Stimulated activated CD4-positive, alpha-beta T cell treated with anti-CD3 and anti-CD28 coated beads, Interleukin-2, amount 100 ng/mL, for 24 hours (primary cell): ENCODE data around the gene FRMD4A.
A peak's percentile ranks its signal among the peaks of the same experiment; 100 is the strongest.
"Not testable (repeated sequence)": the region's sequence is repeated elsewhere in the genome, so short reads cannot be mapped to it uniquely, and the experiment has no call there.

ENCODE experiments used
- DNase-seq, 2 donors: peaks; one replicate each; pipeline ENCODE4 v3.0.0-alpha.2; 2020

FRMD4A gene

DNA sequence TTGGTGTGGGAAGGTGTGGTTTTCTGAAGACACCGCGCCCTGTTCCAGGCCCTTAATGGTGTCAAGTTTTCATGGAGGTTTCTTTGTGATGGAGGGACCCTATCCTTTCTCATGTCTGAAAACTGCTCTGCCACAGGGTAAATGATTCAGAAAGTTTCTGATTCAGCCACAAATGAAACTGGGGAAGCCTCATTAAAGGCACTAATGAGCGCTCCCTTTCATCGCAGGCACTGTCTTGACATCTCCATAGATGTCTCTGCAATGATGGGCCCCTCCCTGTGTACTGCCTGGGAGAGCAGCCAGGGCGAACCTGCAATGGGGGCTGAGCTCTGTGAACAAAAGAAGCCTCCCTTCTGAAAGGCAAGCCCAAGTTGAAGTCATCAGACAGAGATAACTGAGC lies 388.7 kb downstream of the FRMD4A start:
- DNase-seq: peak; percentile 13 to 25

DNA sequence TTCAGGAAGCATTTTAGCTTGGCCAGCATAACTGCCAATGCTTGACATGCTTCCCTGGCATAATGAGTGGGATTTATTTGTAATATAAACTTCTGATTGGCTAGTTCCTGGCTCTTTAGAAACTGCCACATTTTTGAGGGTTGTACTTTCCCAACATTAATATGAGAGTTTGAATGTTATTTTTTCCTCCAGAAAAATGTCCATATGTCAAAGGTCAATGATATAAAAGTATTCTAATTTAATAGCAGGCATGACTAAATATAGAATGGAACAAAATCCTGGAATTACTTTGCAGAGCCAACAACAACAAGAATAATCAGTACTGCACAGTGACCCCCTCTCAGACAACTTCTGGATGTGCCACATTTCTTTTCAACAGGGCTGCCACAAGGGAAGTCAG lies 391.3 kb downstream of the FRMD4A start:
- no peak for DNase-seq

DNA sequence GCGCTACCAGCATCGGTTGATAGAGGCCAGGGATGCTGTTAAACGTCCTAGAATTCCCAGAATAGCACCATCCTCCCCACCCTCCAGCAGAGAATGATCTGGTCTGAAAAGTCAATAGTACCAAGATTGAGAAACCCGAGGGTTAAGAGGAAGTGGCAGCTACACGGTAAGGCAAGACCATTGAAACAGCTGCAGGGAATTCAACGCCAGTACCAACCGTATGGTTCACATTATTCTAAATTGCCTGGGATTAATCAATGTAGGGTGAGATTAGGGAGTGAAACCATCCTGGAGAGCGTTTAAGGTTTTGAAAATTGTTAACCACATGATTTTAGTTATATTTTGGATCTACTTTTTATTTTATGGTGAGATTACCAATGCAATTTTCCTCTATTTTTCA lies 391.8 kb downstream of the FRMD4A start:
- DNase-seq: no peak

DNA sequence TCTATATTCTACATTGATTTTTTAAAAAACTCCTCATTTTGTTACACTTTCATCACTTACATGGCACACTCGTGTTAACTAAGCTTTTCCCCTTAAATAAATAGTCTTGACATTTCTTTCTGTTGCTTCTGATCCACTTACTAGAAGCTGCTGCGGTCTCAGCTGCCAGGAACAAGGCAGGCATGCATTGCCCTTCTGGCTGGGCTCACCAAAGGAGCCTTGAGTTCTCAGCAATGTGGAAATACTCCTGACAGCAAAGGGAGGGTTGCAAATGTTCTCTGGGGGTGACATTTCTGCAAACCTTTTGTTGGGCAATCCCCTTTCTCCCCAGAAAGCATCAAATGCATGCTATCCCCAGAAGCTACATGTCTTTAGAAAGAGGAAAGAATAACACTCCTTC lies 393.9 kb downstream of the FRMD4A start:
- DNase-seq: no peak

DNA sequence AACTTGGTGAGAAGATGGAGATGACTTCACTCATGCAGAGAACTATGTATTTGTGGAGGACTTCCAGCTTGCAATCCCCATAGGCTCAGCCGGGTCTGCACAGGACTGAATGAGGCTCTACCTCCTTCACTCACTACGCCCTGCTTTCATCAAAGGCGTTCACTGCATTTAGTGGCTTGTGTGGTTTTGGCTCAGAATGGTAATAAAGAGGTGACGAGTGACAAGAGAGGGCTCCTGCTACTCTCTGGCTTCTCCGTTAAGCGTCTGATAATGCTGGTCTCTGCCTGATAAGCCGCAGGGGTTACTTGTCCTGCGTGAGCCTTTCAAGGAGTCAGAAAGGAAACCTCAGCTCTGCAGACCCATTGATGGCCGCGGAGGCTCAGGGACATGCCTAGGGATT lies 400.6 kb downstream of the FRMD4A start:
- no peak for DNase-seq

DNA sequence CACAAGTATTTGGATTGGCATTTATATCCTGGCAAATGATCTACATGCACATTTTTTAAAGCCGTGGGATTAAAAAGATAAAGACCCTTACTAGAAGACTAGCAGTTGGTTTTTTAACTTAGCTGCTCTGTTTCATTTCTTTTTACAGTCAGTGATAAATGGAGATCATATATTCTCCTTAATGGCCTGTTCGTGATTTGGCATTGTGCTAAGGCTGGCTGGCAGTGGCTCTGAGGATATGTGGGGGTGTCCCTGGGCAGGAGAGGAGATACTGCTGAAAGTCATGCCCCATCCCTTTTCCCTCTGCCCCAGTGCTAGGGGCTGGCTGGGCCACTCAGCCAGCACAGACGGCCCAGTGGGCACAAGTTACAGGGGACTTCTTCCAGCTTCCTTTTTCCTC lies 402.3 kb downstream of the FRMD4A start:
- DNase-seq: no peak

DNA sequence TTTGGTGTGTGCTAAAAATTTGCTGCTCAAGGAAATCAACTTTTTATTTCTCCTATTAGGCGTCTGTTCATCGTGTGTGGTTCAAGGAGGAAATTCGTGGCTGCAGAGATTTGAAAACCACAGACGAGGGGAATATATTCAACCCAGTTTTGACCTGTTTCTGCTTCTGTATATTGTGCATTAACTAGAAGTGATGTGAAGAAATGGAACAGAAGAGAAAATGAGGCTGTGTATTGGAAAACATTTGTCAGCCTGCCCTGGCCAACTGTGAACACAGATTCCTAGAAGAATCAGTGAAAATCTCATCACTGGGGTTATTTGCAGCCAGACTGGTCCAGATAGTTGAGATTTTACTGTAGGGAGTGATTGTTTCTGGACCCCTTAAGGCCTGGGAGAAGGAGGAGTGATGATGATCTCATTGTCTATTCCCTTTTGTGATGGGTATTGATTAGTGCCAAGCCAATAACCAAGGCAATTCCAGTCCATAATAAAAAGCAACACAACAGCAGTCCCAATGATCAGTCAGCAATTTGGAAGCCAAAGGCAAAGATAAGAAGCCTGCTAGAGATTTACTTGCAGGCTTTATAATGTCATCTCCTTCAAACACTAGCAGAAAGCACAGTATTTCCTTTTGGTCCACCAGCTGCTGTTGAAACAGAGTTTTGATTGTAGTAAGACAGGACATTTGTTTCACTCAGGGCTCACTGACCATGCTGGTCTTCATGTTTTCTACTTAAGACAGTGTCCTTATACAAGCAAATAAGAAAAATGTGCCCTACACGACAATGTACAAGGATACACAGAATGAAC lies 404.5 kb downstream of the FRMD4A start:
- DNase-seq: no peak

DNA sequence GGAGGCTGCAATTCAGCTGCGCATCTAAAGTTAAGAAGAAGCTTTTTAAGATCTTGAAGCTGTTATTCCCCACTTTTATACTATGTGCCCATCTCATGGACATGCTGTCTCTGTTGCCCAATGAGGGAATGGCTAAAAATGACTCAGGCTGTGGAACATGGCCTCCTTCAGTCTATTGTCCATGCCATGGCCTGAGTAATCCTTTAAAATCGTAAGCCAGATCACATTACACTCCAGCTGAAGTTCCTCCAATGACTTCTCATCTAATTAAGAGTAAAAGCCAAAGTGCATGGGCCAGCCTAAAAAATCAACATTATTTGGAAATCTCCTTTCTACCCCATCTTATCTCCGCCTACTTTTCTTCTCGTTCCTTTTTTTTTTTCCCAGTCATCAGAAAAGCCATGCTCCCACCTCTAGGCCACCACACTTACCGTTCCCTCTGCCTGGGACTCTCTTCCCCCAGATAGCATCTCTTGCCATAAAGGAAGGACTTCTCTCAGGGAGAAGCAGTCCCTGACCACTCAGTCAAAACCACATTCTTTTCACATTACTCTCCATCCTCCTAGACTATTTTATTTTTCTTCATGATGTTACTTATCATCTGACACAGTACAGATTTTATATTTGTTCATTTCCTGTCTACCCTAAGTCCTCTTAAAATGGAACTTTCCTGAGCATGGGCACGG lies 406.5 kb downstream of the FRMD4A start:
- no peak for DNase-seq

DNA sequence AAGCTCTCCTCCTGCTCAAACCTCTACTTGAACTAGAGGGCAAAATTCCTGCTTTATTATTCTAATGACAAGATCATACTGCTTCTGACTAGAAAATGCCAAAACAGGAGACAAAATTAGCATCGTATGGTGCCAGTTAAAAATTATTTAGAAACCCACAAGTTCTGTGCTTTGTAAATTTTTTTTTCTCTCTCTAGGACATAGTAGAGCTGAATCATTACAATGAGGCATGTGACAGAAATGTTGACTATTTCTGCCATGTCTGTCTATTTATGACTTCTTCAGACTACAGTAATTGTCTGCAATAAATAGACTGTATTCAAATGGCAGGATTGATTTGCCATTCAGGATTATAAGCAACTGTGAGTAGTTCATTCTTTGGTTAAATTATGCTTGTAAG lies 408.1 kb downstream of the FRMD4A start:
- DNase-seq: no peak

DNA sequence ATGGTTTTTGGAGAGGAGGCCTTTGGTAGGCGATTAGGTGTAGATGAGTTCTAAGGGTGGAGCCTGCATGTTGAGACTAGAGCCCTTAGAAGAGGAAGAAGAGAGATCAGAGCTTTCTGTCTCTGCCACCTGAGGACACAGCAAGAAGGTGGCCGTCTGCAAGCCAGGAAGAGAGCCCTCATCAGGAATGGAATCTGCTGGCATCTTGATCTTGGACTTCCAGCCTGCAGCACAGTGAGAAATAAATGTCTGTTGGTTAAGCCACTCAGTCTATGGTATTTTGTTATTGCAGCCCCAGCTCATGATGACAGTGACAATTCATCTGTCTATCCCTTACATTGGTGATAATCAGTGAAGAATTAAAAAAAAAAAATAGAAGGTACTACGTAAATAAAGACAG lies 408.8 kb downstream of the FRMD4A start:
- DNase-seq: no peak

DNA sequence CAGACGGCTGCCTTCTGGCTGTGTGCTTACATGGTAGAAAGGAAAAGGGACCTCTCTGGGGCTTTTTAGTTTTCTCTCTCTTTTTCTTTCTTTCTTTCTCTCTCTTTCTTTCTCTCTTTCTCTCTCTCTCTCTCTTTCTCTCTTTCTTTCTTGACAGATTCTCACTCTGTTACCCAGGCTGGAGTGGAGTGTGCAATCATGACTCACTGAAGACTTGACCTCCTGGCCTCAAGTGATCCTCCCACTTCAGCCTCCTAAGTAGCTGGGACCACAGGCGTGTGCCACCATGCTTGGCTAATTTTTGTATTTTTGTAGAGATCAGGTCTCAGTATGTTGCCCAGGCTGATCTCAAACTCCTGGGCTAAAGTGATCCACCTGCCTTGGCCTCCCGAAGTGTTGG lies 409.6 kb downstream of the FRMD4A start:
- not testable (repeated sequence) for DNase-seq

DNA sequence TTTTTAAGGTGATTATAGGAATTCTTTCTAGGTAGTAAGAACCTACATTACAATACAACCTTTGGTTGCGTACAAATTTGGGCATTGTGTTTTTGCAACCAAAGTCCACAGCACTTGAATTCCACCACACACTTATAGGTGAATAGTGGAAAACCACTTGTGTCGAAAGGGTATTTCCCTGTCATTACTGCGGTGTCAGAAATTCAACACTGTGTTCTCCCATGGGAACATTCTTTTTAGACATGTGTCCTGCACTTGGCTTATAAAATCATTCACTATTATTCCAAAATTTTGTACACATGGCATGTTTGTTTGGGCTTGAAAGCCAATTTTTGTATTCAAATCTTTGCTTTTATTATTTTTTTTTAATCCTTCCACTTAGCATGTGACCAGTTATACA lies 410.3 kb downstream of the FRMD4A start:
- no peak for DNase-seq

DNA sequence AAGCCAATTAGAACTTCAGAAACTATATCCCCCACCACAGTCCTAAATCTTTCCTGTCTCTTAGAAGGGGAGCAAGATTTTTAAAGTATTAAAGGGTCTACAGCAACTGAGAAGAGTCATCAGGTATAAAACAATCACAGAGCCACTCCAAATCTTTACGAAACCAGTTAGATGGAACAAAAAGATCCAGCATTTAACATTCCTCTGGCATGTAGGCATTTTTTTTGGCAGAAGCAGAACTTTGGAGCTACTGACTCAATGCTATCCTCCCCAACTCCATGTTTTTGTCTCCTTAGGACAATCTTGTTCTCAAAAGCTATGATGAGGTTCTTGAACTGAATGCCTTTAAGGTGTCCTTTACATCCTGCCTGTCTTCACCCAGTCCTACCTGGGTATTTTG lies 410.7 kb downstream of the FRMD4A start:
- DNase-seq: no peak

DNA sequence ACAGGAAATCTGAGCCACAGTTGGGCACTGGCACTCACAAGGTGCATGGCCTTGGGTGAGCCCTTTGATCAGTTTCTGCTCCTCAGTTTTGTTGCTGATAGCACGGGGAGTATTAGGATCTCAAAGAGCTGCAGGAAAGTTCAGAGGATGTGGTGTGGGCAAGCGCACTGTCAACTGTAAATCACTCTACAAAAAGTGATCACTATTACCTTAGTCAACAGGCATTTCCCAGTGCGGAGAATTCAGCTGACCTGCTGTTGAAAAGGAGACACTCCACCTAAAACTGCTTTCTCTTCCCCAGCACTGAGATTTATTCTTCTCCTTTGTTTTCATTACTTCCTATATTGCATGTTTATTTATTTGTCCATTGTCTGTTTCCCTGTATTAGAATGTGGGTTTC lies 412.9 kb downstream of the FRMD4A start:
- no peak for DNase-seq

DNA sequence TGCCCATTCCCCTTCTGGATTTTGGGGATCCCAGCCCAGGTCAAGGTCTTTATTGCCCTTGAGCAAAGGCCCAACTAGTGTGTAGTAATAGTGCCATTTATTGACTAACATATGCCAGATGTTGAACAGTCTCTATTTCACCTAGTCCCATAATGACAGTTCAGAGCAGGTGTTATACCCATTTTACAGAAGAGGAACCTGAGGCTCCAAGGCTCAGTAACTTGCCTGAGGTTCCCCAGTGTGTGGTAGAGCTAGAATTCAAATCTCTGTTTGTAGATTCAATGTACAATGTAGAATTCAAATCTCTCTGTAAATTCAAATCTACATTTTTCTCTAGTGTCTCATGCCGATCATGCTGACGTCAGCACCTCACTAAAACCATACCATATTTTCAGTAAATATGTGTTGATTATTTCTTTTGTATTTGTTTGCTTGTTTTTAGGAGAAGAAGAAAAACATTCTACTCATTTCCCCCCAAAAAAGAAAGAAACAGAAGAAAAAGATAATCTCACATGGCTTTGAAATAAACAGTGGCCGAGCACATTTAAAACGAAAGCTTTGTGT lies 414.3 kb downstream of the FRMD4A start:
- DNase-seq: no peak

DNA sequence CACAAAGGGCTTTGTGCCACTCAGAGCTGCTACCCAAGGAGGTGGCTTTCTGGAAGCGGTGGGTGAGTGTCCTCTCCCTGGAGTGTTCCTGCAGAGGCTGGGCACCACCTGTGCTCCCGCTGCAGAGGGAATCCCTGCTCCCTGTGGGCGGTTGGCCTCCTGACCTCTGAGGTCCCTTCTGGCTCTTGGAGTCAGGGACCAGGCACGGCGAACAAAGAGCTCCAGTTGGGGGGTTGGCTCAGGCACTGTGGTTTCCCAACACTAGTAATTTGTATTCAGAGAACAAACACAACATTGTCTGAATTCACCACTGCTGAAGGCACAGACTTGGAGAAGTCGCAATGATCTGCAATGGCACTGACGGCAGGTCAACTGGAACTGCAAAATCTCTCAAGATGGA lies 415.0 kb downstream of the FRMD4A start:
- DNase-seq: no peak

DNA sequence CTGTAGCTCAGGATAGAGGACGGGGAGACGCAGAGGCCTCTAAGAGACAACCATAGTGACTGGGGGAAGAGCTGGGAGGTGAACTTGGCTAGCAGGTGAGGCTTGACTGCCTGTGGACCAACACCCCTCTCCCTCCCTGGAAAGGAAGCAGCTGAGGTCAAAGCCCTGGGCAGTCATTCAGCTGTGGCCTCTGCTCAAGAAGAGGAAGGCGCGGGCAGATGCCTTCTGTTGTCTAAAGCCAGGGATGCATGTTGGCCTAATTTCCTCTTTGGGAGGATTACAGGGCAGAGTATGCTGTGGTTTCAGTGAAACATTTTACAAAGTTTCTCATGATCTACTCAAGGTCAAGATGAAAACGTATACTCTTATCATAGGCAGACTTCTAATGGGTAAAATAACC lies 416.8 kb downstream of the FRMD4A start:
- DNase-seq: no peak

DNA sequence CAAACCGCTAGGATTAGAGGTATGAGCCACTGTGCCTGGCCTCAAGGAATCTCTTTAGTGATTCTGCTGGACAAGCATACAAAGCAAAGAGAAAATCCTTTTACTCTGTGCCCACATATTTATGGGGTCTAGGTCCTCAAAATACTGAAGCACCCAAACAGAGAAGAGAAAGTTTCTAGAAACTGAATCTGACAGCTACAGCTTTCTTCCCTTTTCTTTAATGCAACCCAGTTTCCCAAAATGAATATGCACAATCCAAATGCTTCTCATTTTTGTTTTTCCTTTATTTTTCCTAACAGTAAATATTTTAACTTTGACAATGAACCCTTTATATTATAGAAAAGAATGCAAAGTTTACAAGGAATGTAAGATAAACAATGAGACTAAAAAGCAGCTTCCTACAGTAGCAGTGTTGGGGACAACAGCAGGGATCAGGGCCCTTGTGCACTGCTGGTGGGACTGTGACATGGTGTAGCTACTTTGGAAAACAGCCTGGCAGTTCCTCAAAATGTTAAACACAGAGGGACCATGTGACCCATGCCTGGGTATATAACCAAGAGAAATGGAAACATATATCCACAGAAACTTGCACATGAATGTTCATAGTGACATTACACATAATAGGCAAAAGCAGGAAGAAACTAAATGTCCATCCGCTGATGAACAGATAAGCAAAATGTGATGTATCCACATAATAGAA lies 418.8 kb downstream of the FRMD4A start:
- no peak for DNase-seq

DNA sequence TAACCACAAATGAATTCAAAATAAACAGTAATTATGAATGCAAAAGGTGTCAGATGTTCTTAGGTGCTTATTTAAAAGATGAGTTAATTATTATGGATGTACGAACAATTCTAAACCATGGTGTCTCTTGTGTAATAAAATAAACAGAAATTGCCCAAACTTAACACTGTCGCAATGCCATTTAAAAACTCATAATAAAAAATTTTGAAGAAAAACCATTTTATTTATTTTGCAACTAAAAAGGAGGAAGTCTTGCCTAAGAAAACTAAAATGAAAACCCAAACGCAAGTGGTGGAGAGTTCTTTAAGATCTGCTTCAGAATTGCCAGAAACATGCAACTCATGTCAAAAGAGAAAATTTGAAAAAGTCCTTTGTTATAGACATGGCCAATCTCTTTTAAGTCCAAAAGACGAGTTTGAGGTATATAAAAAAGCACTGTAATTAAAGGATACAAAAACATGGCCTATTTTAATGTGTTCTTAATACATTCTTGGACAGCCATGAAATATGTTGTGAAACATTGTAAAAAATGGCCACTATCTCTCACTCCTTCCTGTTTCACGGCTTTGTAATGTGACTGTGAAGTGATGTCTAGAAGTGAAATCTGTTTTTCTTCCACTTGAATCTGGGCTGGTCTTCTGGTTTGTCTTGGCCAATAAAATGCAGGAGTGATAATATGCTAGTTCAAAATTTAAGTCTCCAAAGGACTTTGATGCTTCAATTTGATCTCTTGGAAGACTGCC lies 421.0 kb downstream of the FRMD4A start:
- DNase-seq: no peak

DNA sequence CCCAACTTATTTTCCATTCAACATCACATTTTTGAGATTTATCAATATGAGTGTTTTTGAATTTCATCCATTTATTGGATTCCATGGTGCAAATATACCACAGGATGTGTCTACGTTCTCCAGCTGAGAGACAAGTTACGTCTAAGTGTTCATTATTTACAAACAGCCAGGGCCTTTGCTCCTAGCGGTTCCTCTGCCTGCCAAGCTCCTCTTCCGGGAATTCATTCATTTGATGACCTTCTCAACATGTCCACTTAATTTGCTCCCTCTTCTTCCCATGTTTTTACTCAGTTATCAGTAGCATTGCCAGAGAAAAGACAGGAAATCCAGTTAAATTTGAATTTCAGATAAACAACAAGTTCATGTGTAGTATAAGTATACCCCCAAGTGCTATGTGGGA lies 422.2 kb downstream of the FRMD4A start:
- DNase-seq: no peak

DNA sequence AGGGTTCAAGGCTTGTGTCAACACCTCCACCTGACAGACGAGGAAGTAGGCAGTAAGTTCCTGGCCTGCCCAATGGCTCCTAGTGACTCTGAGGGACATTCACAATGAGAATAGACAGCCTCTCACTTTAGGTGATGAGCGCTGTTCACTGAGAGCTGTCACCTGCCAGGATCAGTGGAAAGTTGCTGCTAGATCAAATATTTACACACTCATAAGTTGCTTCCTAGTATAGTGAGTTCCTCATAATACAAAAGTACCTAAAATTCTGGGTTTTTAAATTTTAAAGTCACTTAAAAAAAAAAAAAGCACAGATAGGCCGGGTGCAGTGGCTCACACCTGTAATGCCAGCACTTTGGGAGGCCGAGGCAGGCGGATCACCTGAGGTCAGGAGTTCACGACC lies 423.2 kb downstream of the FRMD4A start:
- no peak for DNase-seq

DNA sequence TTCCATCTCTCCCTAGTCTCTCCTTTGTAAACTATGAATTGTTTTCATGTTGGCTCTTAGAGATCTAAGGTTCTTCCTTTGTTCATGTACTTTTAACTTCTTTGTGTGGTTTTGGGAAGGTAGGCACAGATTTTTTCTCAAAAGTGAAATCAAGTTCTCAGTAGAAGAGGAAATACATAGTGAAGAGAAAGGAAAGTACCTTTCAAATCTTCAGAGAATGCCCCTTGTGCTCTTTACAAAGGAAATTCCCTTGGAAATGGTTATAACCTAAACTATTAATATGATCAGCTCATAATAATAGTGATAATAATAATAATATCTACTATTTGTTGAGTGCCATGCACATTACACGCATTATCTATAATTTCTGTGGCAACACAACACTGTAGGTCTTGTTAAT lies 425.4 kb downstream of the FRMD4A start:
- no peak for DNase-seq

DNA sequence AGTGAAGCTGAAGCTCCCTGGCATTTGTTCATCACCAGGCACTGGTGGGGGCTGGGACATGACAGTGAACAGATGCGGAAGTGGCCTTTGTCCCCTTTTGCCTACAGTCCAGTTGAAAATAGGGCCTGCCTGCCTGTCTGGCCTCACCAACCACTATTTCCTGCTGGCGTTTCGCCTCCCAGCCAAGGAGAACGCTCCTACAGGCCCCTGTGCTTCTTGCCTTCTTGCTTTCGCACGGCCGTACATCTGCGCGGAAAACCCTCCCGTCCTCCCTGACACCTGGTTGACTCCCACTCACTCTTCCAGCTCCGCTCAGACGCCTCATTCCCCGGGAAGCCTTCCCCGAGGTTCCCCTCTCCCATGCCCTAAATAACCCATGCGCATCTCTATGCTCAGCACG lies 426.7 kb downstream of the FRMD4A start:
- DNase-seq: no peak
